WTC11 (cell line): ENCODE measurements around the gene SLCO1C1.

ENCODE experiments used
- CBFB ChIP-seq: sonication (generic); formaldehyde crosslinking; IDR thresholded peaks from 2 replicates; pipeline ENCODE4 v1.8.1; 2022; ENCODE audit warnings: mild to moderate bottlenecking, low read depth, missing genetic modification reagents
- CREB1 ChIP-seq: sonication (generic); formaldehyde crosslinking; IDR thresholded peaks from 2 replicates; pipeline ENCODE4 v1.8.0; 2023; ENCODE audit warnings: mild to moderate bottlenecking, missing genetic modification reagents
- ETV6 ChIP-seq: sonication (generic); formaldehyde crosslinking; IDR thresholded peaks from 2 replicates; pipeline ENCODE4 v1.8.1; 2022; ENCODE audit warnings: mild to moderate bottlenecking, missing genetic modification reagents
- SOX15 ChIP-seq: fragments of 250-450 bp; sonication (Bioruptor Pico); IDR thresholded peaks from 2 replicates; pipeline ENCODE4 v1.9.0; 2021; ENCODE audit warnings: mild to moderate bottlenecking
- SP1 ChIP-seq: sonication (generic); formaldehyde crosslinking; conservative IDR thresholded peaks from 2 replicates; pipeline ENCODE4 v1.8.1; 2022; ENCODE audit warnings: missing genetic modification reagents
- ZNF232 ChIP-seq: sonication (generic); formaldehyde crosslinking; IDR thresholded peaks from 2 replicates; pipeline ENCODE4 v1.8.0; 2022; ENCODE audit warnings: mild to moderate bottlenecking, missing genetic modification reagents
- ZNF317 ChIP-seq: sonication (generic); formaldehyde crosslinking; IDR thresholded peaks from 2 replicates; pipeline ENCODE4 v1.8.1; 2023; ENCODE audit warnings: low read depth, mild to moderate bottlenecking, moderate library complexity, missing genetic modification reagents, borderline replicate concordance
- TF ChIP-seq, protein P1 (sequence below): fragments of 200-600 bp; IDR thresholded peaks from 2 replicates; pipeline ENCODE4 v1.8.0; 2022; ENCODE audit warnings: antibody characterized with exemption
- TF ChIP-seq, protein P2 (sequence below): sonication (generic); formaldehyde crosslinking; IDR thresholded peaks from 2 replicates; pipeline ENCODE4 v1.8.1; 2022; ENCODE audit warnings: low read depth, missing genetic modification reagents, borderline replicate concordance

DNA sequence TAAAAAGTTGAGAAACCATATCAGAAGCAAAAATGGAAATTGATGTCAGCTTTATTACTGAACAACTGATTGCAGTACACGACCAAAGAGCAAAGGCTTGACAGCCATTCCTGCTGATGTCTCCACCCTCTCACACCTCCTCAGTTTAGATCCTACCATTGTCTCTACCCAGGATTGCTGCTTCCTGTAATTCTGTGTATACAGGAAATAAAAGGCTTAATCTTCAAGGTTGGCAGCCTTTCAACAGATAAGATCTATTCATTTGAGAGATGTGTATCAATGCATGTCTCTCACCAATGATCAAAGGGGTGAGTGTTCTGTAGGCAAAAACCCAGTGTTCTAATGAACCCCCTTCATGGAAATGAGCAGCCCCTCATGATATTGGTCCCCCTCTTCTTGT, 27.0 kb downstream of the SLCO1C1 start:
- TF ChIP-seq, protein P1, sequence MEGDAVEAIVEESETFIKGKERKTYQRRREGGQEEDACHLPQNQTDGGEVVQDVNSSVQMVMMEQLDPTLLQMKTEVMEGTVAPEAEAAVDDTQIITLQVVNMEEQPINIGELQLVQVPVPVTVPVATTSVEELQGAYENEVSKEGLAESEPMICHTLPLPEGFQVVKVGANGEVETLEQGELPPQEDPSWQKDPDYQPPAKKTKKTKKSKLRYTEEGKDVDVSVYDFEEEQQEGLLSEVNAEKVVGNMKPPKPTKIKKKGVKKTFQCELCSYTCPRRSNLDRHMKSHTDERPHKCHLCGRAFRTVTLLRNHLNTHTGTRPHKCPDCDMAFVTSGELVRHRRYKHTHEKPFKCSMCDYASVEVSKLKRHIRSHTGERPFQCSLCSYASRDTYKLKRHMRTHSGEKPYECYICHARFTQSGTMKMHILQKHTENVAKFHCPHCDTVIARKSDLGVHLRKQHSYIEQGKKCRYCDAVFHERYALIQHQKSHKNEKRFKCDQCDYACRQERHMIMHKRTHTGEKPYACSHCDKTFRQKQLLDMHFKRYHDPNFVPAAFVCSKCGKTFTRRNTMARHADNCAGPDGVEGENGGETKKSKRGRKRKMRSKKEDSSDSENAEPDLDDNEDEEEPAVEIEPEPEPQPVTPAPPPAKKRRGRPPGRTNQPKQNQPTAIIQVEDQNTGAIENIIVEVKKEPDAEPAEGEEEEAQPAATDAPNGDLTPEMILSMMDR = no peak
- TF ChIP-seq ZNF317 (CRISPR knock-in tag) (no peak), CREB1 (CRISPR knock-in tag) (no peak), ETV6 (CRISPR knock-in tag) (no peak), CBFB (CRISPR knock-in tag) (no peak), ZNF232 (no peak), SOX15 (CRISPR knock-in tag) (no peak), SP1 (CRISPR knock-in tag) (no peak)
- TF ChIP-seq, protein P2, sequence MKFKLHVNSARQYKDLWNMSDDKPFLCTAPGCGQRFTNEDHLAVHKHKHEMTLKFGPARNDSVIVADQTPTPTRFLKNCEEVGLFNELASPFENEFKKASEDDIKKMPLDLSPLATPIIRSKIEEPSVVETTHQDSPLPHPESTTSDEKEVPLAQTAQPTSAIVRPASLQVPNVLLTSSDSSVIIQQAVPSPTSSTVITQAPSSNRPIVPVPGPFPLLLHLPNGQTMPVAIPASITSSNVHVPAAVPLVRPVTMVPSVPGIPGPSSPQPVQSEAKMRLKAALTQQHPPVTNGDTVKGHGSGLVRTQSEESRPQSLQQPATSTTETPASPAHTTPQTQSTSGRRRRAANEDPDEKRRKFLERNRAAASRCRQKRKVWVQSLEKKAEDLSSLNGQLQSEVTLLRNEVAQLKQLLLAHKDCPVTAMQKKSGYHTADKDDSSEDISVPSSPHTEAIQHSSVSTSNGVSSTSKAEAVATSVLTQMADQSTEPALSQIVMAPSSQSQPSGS (CRISPR knock-in tag) = no peak
